ENCODE measurements around the gene HLX. TPM values are rescaled to one million over a fixed set of nuclear protein-coding genes. Genes with fewer than 3 reads are reported as not detected.
A peak's percentile ranks its signal among the peaks of the same experiment; 100 is the strongest.

The HLX gene
- total RNA-seq, 1 donor from 2014 or later: 7.2 TPM

DNA sequence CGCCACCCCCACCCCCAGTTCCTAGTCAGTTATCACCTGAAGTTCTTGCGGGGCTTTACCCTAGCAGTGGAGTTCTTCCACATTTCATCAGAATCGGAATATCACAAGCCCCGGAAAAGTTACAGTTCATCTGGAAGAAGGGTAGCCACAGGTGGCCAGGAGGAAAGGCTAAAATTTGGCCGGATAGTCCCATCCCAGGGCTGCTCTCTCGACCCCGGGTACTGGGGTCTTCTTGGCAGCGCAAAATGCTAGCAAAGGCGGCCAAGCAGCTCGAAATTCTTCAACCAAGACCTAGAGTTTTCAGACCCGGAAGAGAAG is 7.9 kb downstream of the HLX start:
- DNase-seq: no peak
- peaks cover 13% of the 10 kb centered on the region for H3K9me3 Mint-ChIP-seq
- no peak overlapping the region for H3K27ac Mint-ChIP-seq
- peaks cover 61% of the 10 kb centered on the region for H3K27me3 Mint-ChIP-seq
- intact Hi-C loops (cut with micrococcal nuclease): no loop called here
- peaks cover under 1% of the 10 kb centered on the region for H3K36me3 Mint-ChIP-seq (ENCODE audit: low read depth)
- peaks cover 1% of the 10 kb centered on the region for H3K4me1 Mint-ChIP-seq
- H3K4me3 Mint-ChIP-seq: no peak overlapping the region

DNA sequence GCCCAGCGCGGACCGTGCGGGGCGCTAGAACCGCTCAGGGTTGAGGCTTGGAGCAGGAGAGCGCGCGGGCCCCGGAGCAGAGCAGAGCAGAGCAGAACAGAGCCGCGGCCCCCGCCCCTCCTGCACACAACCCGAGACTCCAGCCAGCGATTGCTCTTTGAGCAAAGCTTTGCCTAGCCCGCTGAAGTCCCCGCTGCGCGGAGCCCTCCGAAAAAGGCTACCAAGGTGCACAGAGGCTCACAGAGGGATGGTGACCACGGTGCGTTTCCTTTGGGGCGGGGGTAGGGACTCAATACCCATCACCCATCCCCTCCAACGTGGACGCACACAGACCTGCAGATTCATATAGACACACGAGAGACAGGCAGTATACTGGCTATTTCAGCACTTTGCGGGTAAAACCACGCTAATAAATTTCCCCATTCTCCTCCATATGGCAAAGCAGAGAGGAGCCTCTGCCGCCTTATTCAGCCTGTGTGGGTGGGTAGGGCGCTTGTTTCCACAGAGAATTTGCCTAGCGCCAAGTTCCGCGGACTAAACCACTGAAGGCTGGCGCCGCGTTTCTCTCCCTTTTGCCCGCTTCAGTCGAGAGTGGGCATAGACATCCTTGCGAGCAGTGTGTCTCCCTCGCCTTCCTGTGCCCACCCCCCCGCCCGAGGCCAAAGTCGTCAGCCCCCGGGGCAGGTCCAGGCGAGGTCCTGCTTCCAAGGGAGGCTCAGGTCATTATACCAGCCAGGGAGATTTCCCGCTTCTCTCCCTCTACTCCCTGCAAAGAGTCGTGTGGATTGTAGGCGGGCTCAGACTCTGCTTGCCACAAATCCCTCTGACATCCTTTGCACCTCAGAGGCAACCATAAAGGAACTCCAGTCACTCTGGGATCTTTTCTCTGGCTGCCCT is 8.5 kb downstream of the HLX start:
- H3K4me3 Mint-ChIP-seq: no peak overlapping the region
- intact Hi-C loops (cut with micrococcal nuclease): no loop called here
- H3K27me3 Mint-ChIP-seq: peaks cover 64% of the 10 kb centered on the region
- H3K27ac Mint-ChIP-seq: no peak overlapping the region
- no peak for DNase-seq
- peaks cover 18% of the 10 kb centered on the region for H3K9me3 Mint-ChIP-seq
- peaks cover 4% of the 10 kb centered on the region for H3K36me3 Mint-ChIP-seq (ENCODE audit: low read depth)
- H3K4me1 Mint-ChIP-seq: peaks cover 1% of the 10 kb centered on the region

DNA sequence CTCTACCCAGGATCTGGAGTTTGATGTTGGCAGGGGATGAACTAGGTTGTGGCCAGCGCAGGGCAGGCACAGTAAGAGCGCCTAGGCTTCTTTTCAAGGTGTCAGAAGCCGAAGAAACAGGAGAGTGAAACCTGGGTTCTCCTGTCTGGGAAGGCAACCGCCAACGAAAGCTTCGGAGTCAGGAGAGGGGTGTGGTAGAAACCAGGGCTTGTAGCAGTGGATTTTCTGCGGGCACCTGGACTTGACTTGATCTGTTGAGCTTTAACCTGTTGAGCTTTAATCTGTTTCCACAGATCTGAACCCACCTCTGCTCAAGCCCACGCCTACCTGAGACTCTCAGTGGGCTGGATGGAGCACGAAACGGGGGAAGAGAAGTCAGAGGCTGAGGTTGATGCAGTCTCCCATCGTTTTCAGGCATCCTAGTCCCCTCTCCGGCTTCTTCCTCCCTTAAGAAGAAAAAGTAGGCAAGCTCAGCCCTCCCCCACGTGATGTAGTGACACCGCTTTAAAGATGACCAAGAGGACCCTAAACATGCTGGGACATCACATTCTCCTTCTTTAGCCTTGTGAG is 9.3 kb downstream of the HLX start:
- intact Hi-C loops (cut with micrococcal nuclease): no loop called here
- Mint-ChIP-seq H3K4me3 (no peak overlapping the region), H3K9me3 (peaks cover 23% of the 10 kb centered on the region)

DNA sequence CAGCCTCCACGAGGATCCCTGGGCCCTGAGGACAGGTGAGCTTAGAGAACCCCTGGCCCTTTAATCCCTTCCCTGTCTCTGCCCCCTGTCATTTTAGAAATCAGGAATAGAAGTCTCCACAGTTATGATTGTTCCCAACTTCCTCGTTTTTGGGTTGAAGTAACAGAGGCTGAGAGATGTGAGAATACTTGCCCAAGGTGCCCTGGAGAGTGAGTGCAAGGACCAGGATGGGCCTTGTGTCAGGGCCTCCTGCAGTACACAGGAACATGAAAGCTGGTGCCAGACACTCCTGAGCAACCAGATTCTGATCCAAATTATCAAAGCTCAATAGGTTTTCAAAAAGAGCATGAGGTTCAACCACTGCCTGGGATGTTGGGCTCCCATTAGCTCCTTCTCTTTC is 10.1 kb downstream of the HLX start:
- Mint-ChIP-seq H3K27me3 (peaks cover 74% of the 10 kb centered on the region), H3K4me1 (peaks cover 1% of the 10 kb centered on the region), H3K4me3 (no peak overlapping the region), H3K27ac (no peak overlapping the region), H3K36me3 (ENCODE audit: low read depth) (peaks cover 4% of the 10 kb centered on the region), H3K9me3 (peaks cover 23% of the 10 kb centered on the region)
- DNase-seq: no peak
- intact Hi-C loops (cut with micrococcal nuclease): no loop called here

More for the DNA sequence above, 9.3 kb downstream of the HLX start:
- no peak overlapping the region for H3K27ac Mint-ChIP-seq
- no peak for DNase-seq
- H3K27me3 Mint-ChIP-seq: peaks cover 68% of the 10 kb centered on the region
- H3K4me1 Mint-ChIP-seq: peaks cover 1% of the 10 kb centered on the region
- peaks cover 4% of the 10 kb centered on the region for H3K36me3 Mint-ChIP-seq (ENCODE audit: low read depth)

DNA sequence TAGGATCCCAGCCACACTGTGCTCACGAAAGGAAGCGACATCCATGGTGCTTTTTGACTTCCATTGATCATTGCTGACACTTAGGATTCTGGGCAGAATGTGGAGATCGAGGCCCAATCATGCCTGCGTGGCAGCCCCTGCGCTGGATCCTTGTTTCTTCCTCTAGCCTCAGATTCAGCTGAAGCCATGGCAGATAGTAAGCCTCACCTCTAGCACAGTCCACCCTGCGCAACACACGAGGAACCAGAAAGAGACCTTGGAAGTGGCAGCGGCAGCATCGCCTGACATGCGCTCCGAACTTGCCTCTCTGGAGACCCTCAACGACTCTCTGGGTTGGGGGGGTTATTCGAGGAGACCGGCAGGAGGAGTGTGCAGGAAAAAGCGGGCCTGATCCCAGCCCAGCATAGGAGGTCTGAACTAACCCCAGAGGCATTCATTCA is 10.6 kb downstream of the HLX start:
- Mint-ChIP-seq H3K27me3 (peaks cover 78% of the 10 kb centered on the region), H3K4me1 (peaks cover 1% of the 10 kb centered on the region), H3K36me3 (ENCODE audit: low read depth) (peaks cover 4% of the 10 kb centered on the region), H3K9me3 (peaks cover 23% of the 10 kb centered on the region), H3K27ac (no peak overlapping the region), H3K4me3 (no peak overlapping the region)
- no peak for DNase-seq
- intact Hi-C loops (cut with micrococcal nuclease): no loop called here

DNA sequence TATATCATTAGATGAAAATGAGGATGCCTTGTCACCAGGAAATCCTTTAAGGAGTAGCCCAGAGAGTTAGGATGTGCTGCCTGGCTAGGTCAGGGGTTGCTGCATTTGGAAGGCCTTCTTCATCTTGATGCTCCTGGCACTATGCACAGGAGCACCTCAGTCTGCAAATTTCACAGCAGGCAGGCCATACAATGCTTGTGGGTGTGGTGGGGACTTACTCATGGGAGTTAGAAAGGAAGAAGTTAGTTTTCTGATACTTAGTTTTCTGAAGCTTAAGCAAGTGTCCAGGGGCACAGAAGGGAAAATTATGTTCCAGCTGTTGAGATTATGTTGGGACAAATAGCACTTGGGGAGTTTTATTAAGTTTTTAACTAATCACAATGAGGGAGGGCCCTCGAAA is 11.4 kb downstream of the HLX start:
- Mint-ChIP-seq H3K4me1 (peaks cover 1% of the 10 kb centered on the region), H3K9me3 (peaks cover 23% of the 10 kb centered on the region), H3K4me3 (no peak overlapping the region), H3K27ac (no peak overlapping the region), H3K27me3 (peaks cover 78% of the 10 kb centered on the region), H3K36me3 (ENCODE audit: low read depth) (peaks cover 4% of the 10 kb centered on the region)
- no peak for DNase-seq
- intact Hi-C loops (cut with micrococcal nuclease): no loop called here

DNA sequence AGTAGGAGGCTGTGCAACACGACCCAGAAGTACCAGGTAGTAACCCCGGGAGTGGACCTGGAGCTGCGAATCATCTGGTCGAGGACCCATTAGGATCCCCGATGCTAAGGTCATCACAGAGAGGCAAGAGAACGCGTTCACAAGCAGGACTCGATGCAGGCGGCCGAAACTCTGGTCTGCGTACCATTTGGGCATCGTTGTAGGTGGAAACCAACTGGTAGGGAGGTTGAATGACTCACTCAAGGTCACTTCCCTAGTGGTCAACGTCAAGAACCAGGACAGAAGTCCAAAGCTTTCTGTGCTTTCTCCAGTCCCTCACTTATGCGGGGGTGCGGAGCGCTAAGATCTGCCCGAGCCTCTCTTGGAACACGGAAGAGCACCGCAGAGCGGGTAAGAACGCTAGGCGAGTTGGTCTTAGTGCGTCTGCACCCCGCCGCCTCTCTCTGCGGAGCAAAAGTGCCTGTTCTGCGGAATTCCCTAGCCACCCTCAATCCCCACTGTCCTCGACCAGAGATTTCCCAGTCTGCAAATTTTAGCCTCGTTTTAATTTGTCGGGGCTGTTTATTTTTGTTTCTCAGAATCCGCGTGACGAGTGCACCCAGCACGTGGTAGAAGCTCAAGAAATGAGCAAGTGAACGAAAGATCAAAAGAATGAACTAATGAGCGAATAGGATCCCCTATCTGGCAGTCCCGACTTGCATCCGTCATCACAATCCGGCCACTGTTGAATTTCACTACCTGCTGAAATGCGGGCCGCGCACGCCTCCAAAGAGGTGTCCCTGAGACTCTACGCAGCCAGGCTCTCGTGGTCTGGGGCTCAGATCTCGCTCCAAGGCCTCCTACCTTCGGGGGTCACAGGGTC is 12.2 kb downstream of the HLX start:
- peaks cover 1% of the 10 kb centered on the region for H3K4me1 Mint-ChIP-seq
- H3K9me3 Mint-ChIP-seq: peaks cover 23% of the 10 kb centered on the region
- H3K27ac Mint-ChIP-seq: no peak overlapping the region
- intact Hi-C loops (cut with micrococcal nuclease): loop anchor here (2.0 kb wide), 1 partner anchor 13 kb away; the partner anchor contains the start of gene HLX
- H3K27me3 Mint-ChIP-seq: peaks cover 77% of the 10 kb centered on the region
- DNase-seq: no peak
- H3K36me3 Mint-ChIP-seq (ENCODE audit: low read depth): peaks cover 4% of the 10 kb centered on the region
- H3K4me3 Mint-ChIP-seq: no peak overlapping the region

DNA sequence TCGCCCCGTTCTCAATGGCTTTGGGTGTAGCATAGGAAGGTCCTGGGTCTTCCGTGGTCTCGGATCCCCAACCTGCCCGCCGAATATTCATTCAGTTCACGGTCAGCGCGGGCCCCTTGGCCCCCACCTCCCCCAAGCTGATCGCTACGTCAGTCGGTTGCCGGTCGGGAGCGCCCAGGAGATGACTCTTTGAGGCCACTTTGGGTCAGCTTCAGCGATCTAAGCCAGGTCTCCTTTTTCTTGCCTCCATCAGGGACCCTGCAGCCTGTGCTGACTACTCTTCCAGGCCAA is 12.8 kb downstream of the HLX start:
- peaks cover 4% of the 10 kb centered on the region for H3K36me3 Mint-ChIP-seq (ENCODE audit: low read depth)
- H3K9me3 Mint-ChIP-seq: peaks cover 23% of the 10 kb centered on the region

DNA sequence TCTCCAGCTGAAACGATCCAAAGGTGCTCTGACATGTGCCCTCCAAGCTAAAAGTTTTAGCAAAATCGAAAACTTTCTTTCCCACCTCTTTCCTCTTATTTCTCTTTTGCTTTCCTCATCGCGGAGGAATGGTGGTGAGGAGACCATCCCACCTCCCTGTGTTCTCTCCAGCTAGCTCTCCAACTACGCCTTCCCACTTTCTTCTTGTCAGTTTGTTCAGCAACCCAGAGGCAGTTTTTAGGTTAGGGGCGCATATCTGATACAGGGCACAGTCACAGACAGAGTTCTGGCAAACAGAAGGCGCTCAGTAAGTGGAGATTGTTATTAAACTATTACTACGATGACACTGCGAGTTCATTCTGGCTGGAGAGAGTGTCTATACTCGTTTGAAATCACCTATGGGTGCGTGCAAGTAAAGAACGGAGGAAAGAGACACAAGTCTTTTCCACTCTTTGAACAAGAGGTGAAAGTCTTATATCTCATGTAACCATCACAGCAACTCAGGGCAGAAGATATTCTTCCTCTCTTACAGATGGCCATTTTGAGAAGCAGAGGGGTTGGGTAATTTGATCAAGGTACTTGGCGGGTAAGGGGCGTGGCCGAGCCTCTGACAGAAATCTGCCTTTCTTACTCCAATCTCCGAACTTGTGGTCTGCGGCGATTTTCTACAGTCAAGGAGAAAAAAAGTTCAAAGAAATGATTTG is 13.9 kb downstream of the HLX start:
- Mint-ChIP-seq H3K36me3 (ENCODE audit: low read depth) (peaks cover 4% of the 10 kb centered on the region), H3K27ac (no peak overlapping the region), H3K27me3 (peaks cover 68% of the 10 kb centered on the region), H3K4me3 (no peak overlapping the region), H3K4me1 (no peaks in the 10 kb centered on the region), H3K9me3 (peaks cover 27% of the 10 kb centered on the region)
- no peak for DNase-seq
- intact Hi-C loops (cut with micrococcal nuclease): loop anchor here (2.0 kb wide), 1 partner anchor 14 kb away; the partner anchor contains the start of gene HLX

More for the DNA sequence above, 12.8 kb downstream of the HLX start:
- intact Hi-C loops (cut with micrococcal nuclease): loop anchor here (2.0 kb wide), 1 partner anchor 13 kb away; the partner anchor contains the start of gene HLX
- no peak for DNase-seq
- Mint-ChIP-seq H3K27ac (no peak overlapping the region), H3K27me3 (peaks cover 76% of the 10 kb centered on the region), H3K4me1 (peaks cover 1% of the 10 kb centered on the region), H3K4me3 (no peak overlapping the region)

DNA sequence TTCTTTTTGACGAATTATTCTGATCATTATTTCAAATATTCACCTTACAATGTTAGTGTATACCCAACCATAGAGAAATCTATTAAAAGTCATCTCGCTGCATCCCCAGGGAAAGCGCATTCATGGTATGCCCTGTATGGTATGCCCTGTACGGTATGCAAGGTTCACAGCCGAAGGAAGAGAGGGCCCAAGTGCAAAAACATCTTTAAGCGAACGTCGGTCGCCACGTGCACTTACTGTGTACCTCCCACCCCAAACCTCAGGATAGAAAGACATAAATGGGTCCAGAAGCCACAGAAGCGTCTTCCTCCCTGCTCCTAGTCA is 14.4 kb downstream of the HLX start:
- Mint-ChIP-seq H3K4me1 (no peaks in the 10 kb centered on the region), H3K4me3 (peak overlapping the region; percentile 55), H3K9me3 (peaks cover 27% of the 10 kb centered on the region), H3K36me3 (ENCODE audit: low read depth) (peaks cover 4% of the 10 kb centered on the region), H3K27ac (no peak overlapping the region), H3K27me3 (peaks cover 64% of the 10 kb centered on the region)
- DNase-seq: no peak
- intact Hi-C loops (cut with micrococcal nuclease): loop anchor here (2.0 kb wide), 1 partner anchor 15 kb away; the partner anchor contains the start of gene HLX

DNA sequence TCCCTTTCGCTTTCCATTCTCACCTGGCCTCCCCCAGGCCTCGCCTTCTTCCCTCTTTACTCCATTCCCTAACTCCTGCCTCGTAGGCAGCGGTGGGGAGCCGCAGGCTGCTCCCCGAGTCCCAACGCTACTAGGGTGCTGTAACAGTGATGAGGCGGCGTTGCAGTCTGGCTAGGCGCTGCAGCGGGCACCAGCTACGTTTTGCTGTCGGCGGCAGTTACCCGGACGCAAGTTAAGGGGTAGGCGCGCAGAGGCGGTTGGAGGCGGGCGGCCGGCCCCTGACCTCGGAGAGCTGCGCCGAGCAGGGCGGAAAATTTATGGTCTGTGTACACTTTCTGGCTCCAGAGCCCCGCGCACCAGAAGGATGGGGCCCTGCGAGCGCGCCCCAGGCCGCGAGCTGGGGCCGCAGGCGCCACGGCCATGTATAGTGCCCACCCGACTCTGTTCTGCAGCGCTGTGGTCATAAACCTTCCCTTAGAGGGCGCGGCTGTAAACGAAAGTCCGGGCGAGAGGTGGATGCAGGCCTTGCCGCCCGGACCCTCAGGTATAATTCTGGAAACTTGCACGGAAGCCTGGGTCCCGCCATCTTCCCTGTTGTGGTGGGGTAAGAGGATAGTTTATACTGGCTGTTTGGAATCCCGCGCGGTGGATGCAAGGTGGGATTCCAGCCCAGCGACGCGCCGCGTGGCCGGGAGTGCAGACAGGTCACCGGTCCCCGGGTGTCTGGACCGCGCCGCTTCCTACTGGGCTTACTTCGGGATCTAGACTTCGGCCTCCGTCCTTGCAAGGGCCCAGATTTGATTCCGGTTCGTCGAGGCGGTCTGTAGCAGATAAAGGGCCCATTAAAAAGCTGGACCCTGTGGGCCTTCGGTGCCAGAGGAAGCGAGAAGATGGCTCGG is 15.0 kb downstream of the HLX start:
- no peak overlapping the region for H3K27ac Mint-ChIP-seq
- H3K36me3 Mint-ChIP-seq (ENCODE audit: low read depth): peaks cover 4% of the 10 kb centered on the region
- peaks cover 27% of the 10 kb centered on the region for H3K9me3 Mint-ChIP-seq
- H3K4me1 Mint-ChIP-seq: no peaks in the 10 kb centered on the region
- peaks cover 58% of the 10 kb centered on the region for H3K27me3 Mint-ChIP-seq
- intact Hi-C loops (cut with micrococcal nuclease): no loop called here
- H3K4me3 Mint-ChIP-seq: peak overlapping the region; percentile 55
- no peak for DNase-seq

DNA sequence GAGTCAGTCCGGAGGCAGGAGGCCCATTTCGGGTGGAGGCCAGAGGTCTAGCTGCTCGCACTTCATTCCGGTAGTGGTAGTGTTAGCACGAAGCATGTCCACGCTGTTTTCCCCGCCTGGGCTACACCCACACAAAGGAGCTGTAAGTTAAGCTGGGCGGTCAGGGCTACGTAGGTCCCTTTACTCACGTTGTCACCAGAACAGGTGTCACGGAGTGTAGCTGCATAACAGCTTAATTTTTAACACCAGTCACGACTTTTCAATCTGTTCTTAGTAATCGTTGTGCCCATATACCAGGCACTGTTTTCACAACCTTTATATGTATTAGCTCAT is 15.6 kb downstream of the HLX start:
- Mint-ChIP-seq H3K9me3 (peaks cover 27% of the 10 kb centered on the region), H3K4me1 (no peaks in the 10 kb centered on the region), H3K36me3 (ENCODE audit: low read depth) (peaks cover 4% of the 10 kb centered on the region), H3K4me3 (no peak overlapping the region), H3K27ac (no peak overlapping the region), H3K27me3 (peaks cover 55% of the 10 kb centered on the region)
- no peak for DNase-seq
- intact Hi-C loops (cut with micrococcal nuclease): no loop called here

DNA sequence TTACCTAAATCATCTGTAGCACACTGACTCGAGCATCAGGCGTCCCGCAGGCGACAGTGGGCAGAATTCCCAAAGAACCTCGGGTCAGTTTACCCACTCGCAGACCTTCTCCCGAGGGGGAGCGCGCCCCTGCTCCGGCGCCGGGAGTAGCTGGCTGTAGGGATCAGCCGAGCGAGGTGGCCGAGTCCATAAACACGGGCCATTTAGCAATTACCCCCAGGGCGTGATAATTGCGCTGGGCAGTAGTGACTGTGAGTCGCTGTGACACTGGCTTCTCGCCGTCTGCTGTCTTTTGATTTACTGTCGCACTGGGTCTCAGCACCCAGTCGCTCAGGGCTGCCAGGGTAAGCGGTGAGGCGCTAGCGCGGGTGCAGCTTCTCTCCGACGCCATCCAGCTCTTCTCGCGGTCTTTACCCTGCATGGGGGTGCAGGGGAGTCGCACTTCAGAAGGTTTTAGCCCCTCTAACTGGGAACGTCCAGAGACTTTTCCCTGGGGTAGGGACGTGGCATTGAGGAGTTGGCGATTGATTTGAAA is 16.2 kb downstream of the HLX start:
- H3K9me3 Mint-ChIP-seq: peaks cover 26% of the 10 kb centered on the region
- H3K4me1 Mint-ChIP-seq: no peaks in the 10 kb centered on the region
- no peak overlapping the region for H3K27ac Mint-ChIP-seq
- H3K4me3 Mint-ChIP-seq: no peak overlapping the region
- intact Hi-C loops (cut with micrococcal nuclease): no loop called here
- peaks cover 52% of the 10 kb centered on the region for H3K27me3 Mint-ChIP-seq
- no peak for DNase-seq
- H3K36me3 Mint-ChIP-seq (ENCODE audit: low read depth): peaks cover 4% of the 10 kb centered on the region
